HAP-1 (cell line): Measurements from ENCODE around the gene GIT1.
A peak's percentile ranks its signal among the peaks of the same experiment; 100 is the strongest.

Source experiments
- DNase-seq, 2 experiments: peaks; one replicate each; pipeline ENCODE4 v3.0.0-alpha.2; 2016 to 2020; ENCODE audit warnings: low spot score in 2 of 2
- H3K27me3 ChIP-seq: fragments of 250-450 bp; sonication (Bioruptor Pico); 2 replicates; pipeline ENCODE4 v1.5.1; 2020; ENCODE audit warnings: low read depth, mild to moderate bottlenecking, moderate library complexity
- H3K36me3 ChIP-seq: fragments of 250-450 bp; sonication (Bioruptor Pico); replicated peaks from 2 replicates; pipeline ENCODE4 v1.5.1; 2020; ENCODE audit warnings: mild to moderate bottlenecking
- H3K4me1 ChIP-seq: fragments of 250-450 bp; sonication (Bioruptor Pico); 2 replicates; pipeline ENCODE4 v1.5.1; 2020; ENCODE audit warnings: mild to moderate bottlenecking
- H3K4me3 ChIP-seq: fragments of 250-450 bp; sonication (Bioruptor Pico); 2 replicates; pipeline ENCODE4 v1.5.1; 2020; ENCODE audit warnings: mild to moderate bottlenecking, moderate library complexity
- H3K9me3 ChIP-seq: fragments of 250-450 bp; sonication (Bioruptor Pico); 2 replicates; pipeline ENCODE4 v1.5.1; 2020; ENCODE audit warnings: mild to moderate bottlenecking, moderate library complexity
- in situ Hi-C: fragments of 300-500 bp; cut with MboI; formaldehyde crosslinking; loops from 3 replicates; pipeline ENCODE4 v1.14.3; 2020; ENCODE audit warnings: low sequenced_read_pairs, inconsistent platforms, mixed read lengths

The GIT1 gene

GRCh38 chr17:29576214-29577000 lies 13.0 kb downstream of the GIT1 start:
- no peak for DNase-seq
- Histone ChIP-seq H3K36me3 (peaks cover 76% of the 10 kb centered on the region), H3K4me1 (no peaks in the 10 kb centered on the region), H3K9me3 (no peaks in the 10 kb centered on the region), H3K27me3 (no peaks in the 10 kb centered on the region), H3K4me3 (no peak overlapping the region)
- in situ Hi-C loops = no loop called here

DNA sequence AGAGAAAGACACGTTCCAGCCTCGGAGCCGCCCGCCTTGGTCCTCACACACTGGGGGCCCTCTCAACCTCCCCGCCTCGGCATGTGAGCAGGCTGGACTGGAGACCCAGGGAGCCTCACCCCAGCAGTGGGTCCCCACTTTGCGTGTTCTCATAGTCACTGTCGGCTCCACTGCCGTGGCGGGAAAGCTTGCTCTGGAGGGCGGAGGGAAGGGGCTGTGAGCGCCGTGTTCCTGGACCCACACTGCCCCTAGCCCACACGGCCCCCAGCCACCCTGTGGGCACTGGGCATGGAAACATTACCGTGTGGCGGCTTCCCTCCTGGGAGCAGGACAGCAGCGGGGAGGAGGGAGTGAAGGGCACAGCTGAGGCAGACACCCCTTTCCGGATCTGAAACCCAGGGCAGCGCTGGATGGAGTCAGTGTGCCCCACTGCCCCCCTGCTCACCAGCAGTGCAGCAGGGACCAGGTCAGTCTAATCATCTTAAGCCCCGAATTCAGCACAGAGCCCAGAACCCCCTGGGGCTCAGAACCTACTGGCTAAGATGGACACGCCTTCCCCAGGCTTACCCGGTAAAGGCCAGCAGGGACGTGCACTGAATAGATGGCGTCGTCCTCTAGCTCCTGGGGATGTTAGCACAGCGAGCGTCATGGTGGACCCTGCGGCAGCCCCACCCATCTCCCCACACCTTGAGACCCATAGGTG lies 13.8 kb downstream of the GIT1 start:
- no peaks in the 10 kb centered on the region for H3K9me3 ChIP-seq
- H3K4me1 ChIP-seq = no peaks in the 10 kb centered on the region
- H3K27me3 ChIP-seq = no peaks in the 10 kb centered on the region
- no peak overlapping the region for H3K4me3 ChIP-seq
- no peak for DNase-seq
- in situ Hi-C loops = no loop called here
- peaks cover 68% of the 10 kb centered on the region for H3K36me3 ChIP-seq

- Histone ChIP-seq H3K4me1 (no peaks in the 10 kb centered on the region), H3K27me3 (no peaks in the 10 kb centered on the region), H3K9me3 (no peaks in the 10 kb centered on the region), H3K4me3 (no peak overlapping the region), H3K36me3 (peaks cover 68% of the 10 kb centered on the region)
- DNase-seq = no peak
- in situ Hi-C loops = no loop called here
Observed at GRCh38 chr17:29574732-29575510, 14.5 kb downstream of the GIT1 start.

DNA sequence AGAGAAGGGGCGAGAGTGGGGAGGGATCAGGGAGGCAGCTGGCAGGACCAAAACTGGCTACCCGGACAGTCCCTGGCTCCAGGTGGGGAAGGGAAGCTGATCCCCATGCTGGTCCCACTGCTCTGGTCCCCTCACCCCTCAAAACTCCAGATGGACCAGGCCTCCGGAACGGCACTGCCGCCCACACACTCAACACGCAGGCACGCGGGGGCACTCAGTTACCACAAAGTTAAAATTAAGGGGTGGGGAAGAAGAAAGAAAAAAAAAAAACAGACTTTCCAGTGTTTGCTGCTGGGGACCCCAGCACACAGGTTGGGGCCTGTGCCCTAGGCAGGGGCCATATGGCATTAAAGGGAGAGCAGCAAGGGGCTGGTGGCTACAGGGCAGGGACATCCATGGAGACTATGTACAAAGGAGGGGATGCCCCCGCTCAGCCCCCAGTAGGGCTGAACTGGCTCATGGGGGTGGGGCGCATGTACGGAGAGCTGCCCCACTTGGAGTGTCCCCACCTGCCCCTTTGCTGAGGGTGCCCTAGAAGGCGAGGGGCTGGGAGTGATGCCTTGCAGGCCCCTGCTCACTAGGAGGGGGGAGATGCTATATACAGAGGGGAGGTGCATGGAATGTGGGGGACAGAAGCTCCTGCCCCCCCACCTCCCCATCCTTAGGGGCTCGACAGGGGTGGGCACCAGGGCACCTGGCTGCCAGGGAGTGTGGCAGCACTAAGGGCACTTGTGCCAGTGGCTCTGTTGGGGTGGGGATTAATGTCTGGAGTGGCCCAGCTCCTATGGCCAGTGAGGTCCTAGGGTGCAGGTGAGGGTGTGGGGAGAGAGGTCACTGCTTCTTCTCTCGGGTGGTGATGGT lies 15.3 kb downstream of the GIT1 start:
- H3K4me3 ChIP-seq = no peak overlapping the region
- peaks cover 62% of the 10 kb centered on the region for H3K36me3 ChIP-seq
- no peak for DNase-seq
- in situ Hi-C loops = no loop called here
- H3K27me3 ChIP-seq = no peaks in the 10 kb centered on the region
- H3K4me1 ChIP-seq = no peaks in the 10 kb centered on the region
- H3K9me3 ChIP-seq = no peaks in the 10 kb centered on the region

DNA sequence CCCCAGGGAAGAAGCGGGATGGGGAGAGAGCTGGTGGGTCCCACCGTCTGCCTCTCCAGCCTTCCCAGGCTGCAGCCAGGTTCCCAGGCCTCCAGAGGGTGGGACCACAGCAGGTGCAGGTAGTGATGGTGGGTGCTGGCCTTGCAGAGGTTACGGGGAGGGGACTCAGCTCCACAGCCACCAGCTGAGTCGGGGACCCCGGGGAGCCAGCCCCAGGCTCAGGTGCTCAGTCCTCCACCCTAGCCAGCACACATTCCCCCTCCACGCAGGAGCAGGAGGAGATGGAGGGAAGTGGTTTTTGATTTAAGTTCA lies 15.9 kb downstream of the GIT1 start:
- no peak overlapping the region for H3K4me3 ChIP-seq
- in situ Hi-C loops = no loop called here
- no peak for DNase-seq
- H3K4me1 ChIP-seq = no peaks in the 10 kb centered on the region
- no peaks in the 10 kb centered on the region for H3K27me3 ChIP-seq
- H3K36me3 ChIP-seq = peaks cover 57% of the 10 kb centered on the region
- no peaks in the 10 kb centered on the region for H3K9me3 ChIP-seq

DNA sequence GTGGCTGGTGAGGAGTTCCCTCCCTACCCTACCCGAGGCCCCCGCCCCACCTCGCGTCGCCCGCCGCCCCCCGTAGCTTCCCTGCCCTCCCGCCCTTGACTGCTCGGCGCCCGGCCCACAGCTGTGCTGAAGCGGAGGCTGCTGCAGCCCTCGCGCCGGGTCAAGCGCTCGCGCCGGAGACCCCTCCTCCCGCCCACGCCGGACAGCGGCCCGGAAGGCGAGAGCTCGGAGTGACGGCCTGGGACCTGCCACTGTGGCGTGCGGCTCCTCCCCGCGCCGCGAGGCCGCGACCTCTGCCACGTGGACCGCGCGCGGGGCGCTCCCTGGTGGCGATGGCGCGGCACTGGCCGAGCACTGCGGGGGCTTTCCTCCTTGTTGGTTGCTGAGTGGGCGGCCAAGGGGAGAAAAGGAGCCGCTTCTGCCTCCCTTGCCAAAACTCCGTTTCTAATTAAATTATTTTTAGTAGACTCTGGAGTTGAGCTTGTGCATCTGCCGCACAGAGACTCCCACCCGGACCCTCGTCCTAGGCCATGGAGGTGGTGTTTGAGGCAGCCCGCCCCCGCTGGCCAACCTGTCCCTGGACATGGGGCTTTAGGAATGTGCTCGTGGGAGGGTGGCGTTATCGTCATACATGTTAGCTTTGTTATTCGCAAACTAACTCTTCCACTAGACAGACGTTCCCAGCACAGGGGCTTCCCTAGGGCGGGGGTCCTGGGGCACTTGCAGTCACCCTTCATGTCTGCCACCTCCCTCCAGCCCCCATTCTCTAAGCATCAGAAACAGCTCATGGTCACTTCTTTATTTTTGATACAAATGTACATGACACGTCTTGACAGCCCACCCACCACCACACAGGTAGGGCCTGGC lies 16.5 kb downstream of the GIT1 start:
- in situ Hi-C loops = no loop called here
- H3K4me1 ChIP-seq = no peaks in the 10 kb centered on the region
- DNase-seq = peak in 1 of 2 experiments; percentile 22
- no peaks in the 10 kb centered on the region for H3K9me3 ChIP-seq
- H3K27me3 ChIP-seq = no peaks in the 10 kb centered on the region
- H3K36me3 ChIP-seq = peaks cover 52% of the 10 kb centered on the region
- no peak overlapping the region for H3K4me3 ChIP-seq

DNA sequence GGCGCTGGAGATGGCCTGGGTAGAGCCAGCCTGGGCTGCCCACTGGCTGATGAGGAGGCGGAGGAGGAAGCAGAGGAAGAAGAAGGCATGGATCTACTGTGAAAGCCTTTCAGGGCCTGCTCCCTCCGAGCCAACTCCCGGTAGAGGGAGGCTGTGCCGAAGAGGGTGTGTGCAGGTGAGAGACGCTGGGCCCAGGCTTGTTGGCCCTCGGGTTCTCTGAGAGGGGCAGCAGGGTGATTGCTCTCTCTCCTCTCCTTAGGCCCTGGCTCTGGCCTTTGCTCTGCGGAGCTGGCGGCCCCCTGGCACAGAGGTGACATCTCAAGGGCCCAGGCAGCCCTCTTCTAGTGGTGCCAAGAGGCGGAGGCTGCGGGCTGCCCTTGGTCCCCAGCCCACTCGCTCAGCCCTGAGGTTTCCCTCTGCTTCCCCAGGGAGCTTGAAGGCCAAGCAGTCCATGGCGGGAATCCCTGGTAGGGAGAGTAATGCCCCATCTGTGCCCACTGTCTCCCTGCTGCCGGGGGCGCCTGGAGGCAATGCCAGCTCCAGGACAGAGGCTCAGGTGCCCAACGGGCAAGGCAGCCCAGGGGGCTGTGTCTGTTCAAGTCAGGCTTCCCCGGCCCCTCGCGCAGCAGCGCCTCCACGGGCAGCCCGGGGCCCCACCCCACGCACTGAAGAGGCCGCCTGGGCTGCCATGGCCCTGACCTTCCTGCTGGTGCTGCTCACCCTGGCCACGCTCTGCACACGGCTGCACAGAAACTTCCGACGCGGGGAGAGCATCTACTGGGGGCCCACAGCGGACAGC lies 17.4 kb downstream of the GIT1 start:
- H3K4me3 ChIP-seq = no peak overlapping the region
- H3K9me3 ChIP-seq = no peaks in the 10 kb centered on the region
- H3K36me3 ChIP-seq = peaks cover 43% of the 10 kb centered on the region
- in situ Hi-C loops = no loop called here
- no peaks in the 10 kb centered on the region for H3K4me1 ChIP-seq
- no peaks in the 10 kb centered on the region for H3K27me3 ChIP-seq
- peak in 1 of 2 experiments; percentile 9 for DNase-seq

- no peak overlapping the region for H3K4me3 ChIP-seq
- DNase-seq = peak in 1 of 2 experiments; percentile 8
- no peaks in the 10 kb centered on the region for H3K9me3 ChIP-seq
- H3K27me3 ChIP-seq = no peaks in the 10 kb centered on the region
- in situ Hi-C loops = no loop called here
- H3K36me3 ChIP-seq = peaks cover 37% of the 10 kb centered on the region
- no peaks in the 10 kb centered on the region for H3K4me1 ChIP-seq
Observed at GRCh38 chr17:29571486-29571882, 18.0 kb downstream of the GIT1 start.

- H3K9me3 ChIP-seq = no peaks in the 10 kb centered on the region
- H3K4me3 ChIP-seq = no peak overlapping the region
- no peaks in the 10 kb centered on the region for H3K27me3 ChIP-seq
- no peak for DNase-seq
- in situ Hi-C loops = no loop called here
- peaks cover 1% of the 10 kb centered on the region for H3K4me1 ChIP-seq
- H3K36me3 ChIP-seq = peaks cover 28% of the 10 kb centered on the region
Observed at GRCh38 chr17:29570521-29570920, 18.9 kb downstream of the GIT1 start.

GRCh38 chr17:29569245-29569950 lies 20.1 kb downstream of the GIT1 start:
- Histone ChIP-seq H3K4me1 (peaks cover 9% of the 10 kb centered on the region), H3K27me3 (no peaks in the 10 kb centered on the region), H3K36me3 (peaks cover 20% of the 10 kb centered on the region), H3K9me3 (no peaks in the 10 kb centered on the region), H3K4me3 (peak overlapping the region; percentile 56)
- in situ Hi-C loops = loop anchor here (5.0 kb wide), 1 partner anchor 48 kb away; no protein-coding TSS in a partner anchor
- DNase-seq = peak in 1 of 2 experiments; percentile 11

DNA sequence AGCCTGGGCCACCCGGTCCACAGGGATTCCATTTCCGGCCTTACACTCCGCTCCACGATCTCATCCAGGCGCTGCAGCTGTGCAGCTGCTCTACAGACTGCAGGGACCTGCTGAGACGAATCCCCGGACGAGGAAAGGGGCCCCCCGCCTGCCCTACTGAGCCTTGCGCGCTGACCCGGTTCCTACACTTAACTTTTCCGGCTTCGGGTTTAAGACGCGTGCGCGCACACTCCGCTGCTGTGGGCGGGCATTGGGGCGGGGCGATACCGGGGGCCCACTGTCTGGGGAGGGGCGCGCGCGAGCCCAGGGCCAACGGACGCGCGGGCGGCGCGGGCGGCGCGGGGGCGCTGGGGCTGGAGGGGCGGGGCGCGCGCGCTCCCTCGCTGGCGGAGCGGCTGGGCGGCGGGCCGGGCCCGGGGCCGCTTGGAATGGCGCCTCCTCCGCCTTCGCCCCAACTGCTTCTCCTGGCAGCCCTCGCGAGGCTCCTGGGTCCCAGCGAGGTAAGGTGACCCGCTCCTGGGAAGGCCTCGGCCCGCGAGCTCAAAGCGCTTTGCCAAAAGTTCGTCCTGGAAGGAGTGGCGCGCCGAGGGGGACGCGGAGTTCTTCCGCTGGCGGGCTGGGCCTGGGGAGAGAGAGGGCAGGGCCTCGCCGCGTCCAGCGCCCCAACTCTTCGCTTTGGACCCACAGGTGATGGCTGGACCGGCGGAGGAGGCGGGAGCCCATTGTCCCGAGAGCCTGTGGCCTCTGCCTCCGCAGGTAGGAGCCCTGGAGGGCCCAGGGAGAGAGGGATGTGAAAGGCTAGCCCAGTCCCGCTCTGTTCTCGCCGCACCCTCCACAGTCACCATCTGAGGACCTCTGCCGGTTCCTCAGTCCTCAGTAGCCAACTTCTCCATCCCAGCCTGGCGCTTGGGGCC lies 20.9 kb downstream of the GIT1 start, which contains the start of gene TP53I13:
Gene TP53I13, plus strand, starts transcription at position 371 of the 914 bp plus-strand sequence. Its CDS starts 58 bp downstream, at position 429.
- Histone ChIP-seq H3K36me3 (peaks cover 19% of the 10 kb centered on the region), H3K4me1 (peaks cover 12% of the 10 kb centered on the region), H3K4me3 (peak within 1 kb of the TSS; percentile 56), H3K27me3 (no peaks in the 10 kb centered on the region), H3K9me3 (no peaks in the 10 kb centered on the region)
- peak; percentile 82 to 96 for DNase-seq
- in situ Hi-C loops = loop anchor here (5.0 kb wide), 1 partner anchor 49 kb away; no protein-coding TSS in a partner anchor
